Tibial nerve (tissue), 4 donors: ENCODE results near the gene SLC10A7. TPM values are rescaled to one million over a fixed set of nuclear protein-coding genes. Genes with fewer than 3 reads are reported as not detected.

ENCODE experiments used
- DNase-seq, 2 donors: peaks; one replicate each; pipeline ENCODE4 v3.0.0-alpha.2; 2019; ENCODE audit warnings: low spot score in 2 of 2
- H3K27ac ChIP-seq, 4 donors: fragments of 200-600 bp; sonication (generic) in 3 of 4; one replicate each; pipeline ENCODE4 v1.5.1; 2017 to 2019; ENCODE audit warnings: mild to moderate bottlenecking in 1 of 4
- H3K27me3 ChIP-seq, 2 donors: fragments of 200-600 bp; sonication (generic) in 1 of 2; one replicate each; pipeline versions ENCODE4 v1.5.1 to v1.6.0; 2017 to 2019
- H3K36me3 ChIP-seq, 3 donors: fragments of 200-600 bp; sonication (generic); one replicate each; pipeline ENCODE4 v1.5.1; 2018 to 2019
- H3K4me1 ChIP-seq, 4 donors: fragments of 200-600 bp; sonication (generic) in 3 of 4; one replicate each; pipeline ENCODE4 v1.5.1; 2017 to 2019
- H3K4me3 ChIP-seq, 4 donors: fragments of 200-600 bp; sonication (generic) in 3 of 4; one replicate each; pipeline ENCODE4 v1.5.1; 2017 to 2019; ENCODE audit warnings: mild to moderate bottlenecking in 1 of 4, moderate library complexity in 1 of 4
- H3K9me3 ChIP-seq, 4 donors: fragments of 200-600 bp; sonication (generic) in 3 of 4; one replicate each; pipeline ENCODE4 v1.5.1; 2017 to 2019
- EP300 ChIP-seq, 2 donors: sonication (generic); formaldehyde crosslinking; IDR thresholded peaks; one replicate each; pipeline ENCODE4 v1.6.1; 2017; ENCODE audit warnings: antibody characterized with exemption in 2 of 2, mild to moderate bottlenecking in 1 of 2
- POLR2A ChIP-seq, 2 donors: fragments of 450-650 bp; IDR thresholded peaks; one replicate each; pipeline ENCODE4 v1.6.1; 2017; ENCODE audit warnings: antibody characterized with exemption in 2 of 2, mild to moderate bottlenecking in 2 of 2, moderate library complexity in 2 of 2
- WGBS, 2 donors: methylation state at CpG; one replicate each; pipeline ENCODE4 v1.1.5; 2018; 5-methylcytosine and 5-hydroxymethylcytosine counted together
- total RNA-seq, 4 donors: library from RNA; depleted of rRNA; stranded (reverse); fragments of >200 nt; gene quantifications; one replicate each; pipeline ENCODE4 v1.1.0, GENCODE V29; 2016
- TF ChIP-seq, protein P1 (sequence below), 5 experiments: fragments of 200-600 bp in 3 of 5; fragments of 450-650 bp in 2 of 5; sonication (generic) in 3 of 5; IDR thresholded peaks; one replicate each; pipeline ENCODE4 v1.5.1; 2016 to 2019; ENCODE audit warnings: antibody characterized with exemption in 5 of 5, mild to moderate bottlenecking in 3 of 5, moderate library complexity in 2 of 5

SLC10A7 gene
- total RNA-seq, 4 donors from 2014 or later = 9.8 to 13.8 (median 11.9) TPM

GRCh38 chr4:146401274-146401673, 120.5 kb downstream of the SLC10A7 start:
- H3K27ac ChIP-seq = no peak overlapping the region
- H3K27me3 ChIP-seq = no peaks in the 10 kb centered on the region
- TF ChIP-seq, protein P1, sequence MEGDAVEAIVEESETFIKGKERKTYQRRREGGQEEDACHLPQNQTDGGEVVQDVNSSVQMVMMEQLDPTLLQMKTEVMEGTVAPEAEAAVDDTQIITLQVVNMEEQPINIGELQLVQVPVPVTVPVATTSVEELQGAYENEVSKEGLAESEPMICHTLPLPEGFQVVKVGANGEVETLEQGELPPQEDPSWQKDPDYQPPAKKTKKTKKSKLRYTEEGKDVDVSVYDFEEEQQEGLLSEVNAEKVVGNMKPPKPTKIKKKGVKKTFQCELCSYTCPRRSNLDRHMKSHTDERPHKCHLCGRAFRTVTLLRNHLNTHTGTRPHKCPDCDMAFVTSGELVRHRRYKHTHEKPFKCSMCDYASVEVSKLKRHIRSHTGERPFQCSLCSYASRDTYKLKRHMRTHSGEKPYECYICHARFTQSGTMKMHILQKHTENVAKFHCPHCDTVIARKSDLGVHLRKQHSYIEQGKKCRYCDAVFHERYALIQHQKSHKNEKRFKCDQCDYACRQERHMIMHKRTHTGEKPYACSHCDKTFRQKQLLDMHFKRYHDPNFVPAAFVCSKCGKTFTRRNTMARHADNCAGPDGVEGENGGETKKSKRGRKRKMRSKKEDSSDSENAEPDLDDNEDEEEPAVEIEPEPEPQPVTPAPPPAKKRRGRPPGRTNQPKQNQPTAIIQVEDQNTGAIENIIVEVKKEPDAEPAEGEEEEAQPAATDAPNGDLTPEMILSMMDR (IDR thresholded peaks at IDR 0.05) = no peak
- TF ChIP-seq EP300 (IDR thresholded peaks at IDR 0.05) (no peak), POLR2A (IDR thresholded peaks at IDR 0.05) (no peak)
- no peak for DNase-seq
- 84 to 87% methylated on average over 2 of the region's 2 CpGs for WGBS, 2 donors
- no peaks in the 10 kb centered on the region for H3K4me1 ChIP-seq
- no peaks in the 10 kb centered on the region for H3K36me3 ChIP-seq
- H3K9me3 ChIP-seq = no peaks in the 10 kb centered on the region
- no peak overlapping the region for H3K4me3 ChIP-seq

DNA sequence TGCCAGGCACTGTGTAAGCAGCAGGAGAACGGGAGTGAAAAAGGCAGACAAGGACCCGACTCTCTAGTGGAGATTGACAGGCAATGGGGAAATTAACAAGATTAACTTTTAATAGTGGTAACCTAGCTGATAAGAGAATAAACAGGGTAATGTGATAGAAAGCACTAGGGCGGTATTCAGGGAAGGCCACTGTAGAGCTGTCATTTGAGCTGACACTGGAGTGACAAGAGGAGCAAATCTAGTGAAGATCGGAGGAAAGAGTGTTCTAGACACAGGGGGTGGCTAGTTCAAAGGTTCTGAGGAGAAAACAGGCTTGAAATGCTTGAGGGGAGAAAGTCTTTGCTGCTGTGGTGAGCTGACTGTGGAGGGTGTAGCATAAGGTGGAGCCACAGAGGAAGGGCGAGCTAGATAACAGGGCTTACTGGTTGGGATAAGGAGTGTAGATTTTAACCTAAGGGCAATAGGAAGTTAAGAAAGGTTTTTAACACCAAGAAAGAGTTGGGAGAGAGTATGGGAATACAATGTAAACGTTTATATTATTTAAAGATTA, 122.8 kb downstream of the SLC10A7 start:
- 73 to 75% methylated on average over 6 of the region's 6 CpGs for WGBS, 2 donors
- Histone ChIP-seq H3K4me3 (no peak overlapping the region), H3K27ac (no peak overlapping the region), H3K9me3 (no peaks in the 10 kb centered on the region), H3K36me3 (no peaks in the 10 kb centered on the region), H3K4me1 (no peaks in the 10 kb centered on the region), H3K27me3 (no peaks in the 10 kb centered on the region)
- DNase-seq = no peak
- TF ChIP-seq POLR2A (IDR thresholded peaks at IDR 0.05) (no peak), EP300 (IDR thresholded peaks at IDR 0.05) (no peak)
- TF ChIP-seq, protein P1 (IDR thresholded peaks at IDR 0.05) = no peak

GRCh38 chr4:146398404-146398803, 123.3 kb downstream of the SLC10A7 start:
- no peaks in the 10 kb centered on the region for H3K27me3 ChIP-seq
- no peak overlapping the region for H3K27ac ChIP-seq
- H3K4me1 ChIP-seq = no peaks in the 10 kb centered on the region
- no peak overlapping the region for H3K4me3 ChIP-seq
- no peak for DNase-seq
- TF ChIP-seq, protein P1 (IDR thresholded peaks at IDR 0.05) = no peak
- TF ChIP-seq EP300 (IDR thresholded peaks at IDR 0.05) (no peak), POLR2A (IDR thresholded peaks at IDR 0.05) (no peak)
- H3K9me3 ChIP-seq = no peaks in the 10 kb centered on the region
- 55 to 57% methylated on average over 1 of the region's 1 CpG for WGBS, 2 donors
- no peaks in the 10 kb centered on the region for H3K36me3 ChIP-seq

DNA sequence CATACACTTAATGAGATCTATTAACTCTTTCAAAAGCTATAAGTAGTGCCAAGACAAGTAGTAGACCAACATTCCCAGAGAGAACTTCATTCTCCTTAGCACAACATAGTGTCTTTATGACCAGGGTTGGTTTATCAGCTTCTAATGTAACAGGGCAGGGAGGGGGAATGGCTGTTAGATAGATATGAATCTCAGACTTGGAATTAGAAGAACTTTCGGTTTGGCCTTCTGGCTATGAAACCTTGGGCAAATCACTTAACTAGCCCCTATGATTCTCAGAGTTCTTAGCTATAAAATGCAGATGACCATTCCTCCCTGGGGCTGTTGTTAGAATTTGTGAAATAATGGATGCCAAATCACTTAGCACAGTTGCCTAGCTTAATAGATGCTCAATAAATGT, 132.2 kb downstream of the SLC10A7 start:
- Histone ChIP-seq H3K9me3 (no peaks in the 10 kb centered on the region), H3K4me1 (no peaks in the 10 kb centered on the region), H3K4me3 (no peak overlapping the region), H3K27me3 (no peaks in the 10 kb centered on the region), H3K27ac (no peak overlapping the region), H3K36me3 (no peaks in the 10 kb centered on the region)
- WGBS, 2 donors = 73 to 85% methylated on average over 1 of the region's 1 CpG
- DNase-seq = no peak
- TF ChIP-seq, protein P1 (IDR thresholded peaks at IDR 0.05) = no peak
- TF ChIP-seq POLR2A (IDR thresholded peaks at IDR 0.05) (no peak), EP300 (IDR thresholded peaks at IDR 0.05) (no peak)

DNA sequence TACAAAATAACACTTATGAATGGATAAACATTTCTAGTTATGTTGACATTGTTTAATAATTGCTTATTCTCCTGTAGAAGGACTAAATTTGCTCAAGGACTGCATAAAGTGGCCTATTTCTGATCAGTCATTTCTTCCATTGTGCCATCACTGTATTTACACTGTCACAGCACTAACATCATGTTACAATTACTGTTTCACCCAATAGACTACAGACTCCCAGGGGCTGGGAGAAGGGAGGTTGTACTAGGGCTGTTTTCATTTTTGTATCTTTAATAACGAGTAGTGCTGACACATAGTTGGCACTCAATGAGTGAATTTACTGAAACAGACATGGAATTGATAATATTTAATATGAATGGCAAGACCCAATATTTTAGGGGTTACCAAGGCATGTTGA, 139.5 kb downstream of the SLC10A7 start:
- H3K4me3 ChIP-seq = no peak overlapping the region
- TF ChIP-seq, protein P1 (IDR thresholded peaks at IDR 0.05) = no peak
- TF ChIP-seq POLR2A (IDR thresholded peaks at IDR 0.05) (no peak), EP300 (IDR thresholded peaks at IDR 0.05) (no peak)
- no peak overlapping the region for H3K27ac ChIP-seq
- no peaks in the 10 kb centered on the region for H3K27me3 ChIP-seq
- DNase-seq = no peak
- H3K9me3 ChIP-seq = peaks cover 0 to 2% (median 0%) of the 10 kb centered on the region in 4 donors
- H3K4me1 ChIP-seq = no peaks in the 10 kb centered on the region
- 50 to 58% methylated on average over 1 of the region's 1 CpG for WGBS, 2 donors
- H3K36me3 ChIP-seq = no peaks in the 10 kb centered on the region
